ENCODE results near the gene MYOZ2.
A peak's percentile ranks its signal among the peaks of the same experiment; 100 is the strongest.

The MYOZ2 gene

DNA sequence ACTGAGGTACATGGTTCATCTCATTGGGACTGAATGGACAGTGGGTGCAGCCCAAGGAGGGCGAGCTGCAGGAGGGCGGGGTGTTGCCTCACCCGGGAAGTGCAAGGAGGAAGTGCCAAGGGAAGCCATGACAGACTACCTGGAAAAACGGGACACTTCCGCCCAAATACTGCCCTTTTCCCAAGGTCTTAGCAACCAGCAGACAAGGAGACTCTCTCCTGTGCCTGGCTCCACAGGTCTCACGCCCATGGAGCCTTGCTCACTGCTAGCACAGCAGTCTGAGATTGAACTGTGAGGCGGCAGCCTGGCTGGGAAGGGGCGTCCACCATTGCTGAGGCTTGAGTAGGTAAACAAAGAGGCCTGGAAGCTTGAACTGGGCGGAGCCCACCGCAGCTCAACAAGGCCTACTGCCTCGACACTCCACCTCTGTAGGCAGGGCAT lies 62.2 kb downstream of the MYOZ2 start:
- DNase-seq (ENCODE audit: low spot score) = no peak

DNA sequence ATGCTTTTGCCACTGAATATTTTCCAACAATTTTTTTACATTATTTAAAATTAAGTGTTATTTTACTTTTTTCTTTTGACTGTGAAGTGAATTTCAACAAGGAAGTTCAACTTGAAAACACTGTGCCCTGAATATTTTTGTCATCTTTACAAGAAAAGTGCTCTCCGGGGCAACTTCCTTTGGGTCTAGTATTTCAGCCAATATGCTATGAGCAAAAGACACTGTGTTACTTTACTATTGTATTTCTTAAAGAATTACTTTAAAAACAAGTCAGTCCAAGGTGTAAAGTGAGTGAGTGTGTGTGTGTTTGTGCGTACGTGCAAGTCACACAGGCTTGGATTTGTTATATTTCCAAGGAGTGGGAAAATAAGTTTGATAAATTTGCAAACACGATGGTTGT lies 69.3 kb downstream of the MYOZ2 start:
- peak; percentile 37 for DNase-seq (ENCODE audit: low spot score)

DNA sequence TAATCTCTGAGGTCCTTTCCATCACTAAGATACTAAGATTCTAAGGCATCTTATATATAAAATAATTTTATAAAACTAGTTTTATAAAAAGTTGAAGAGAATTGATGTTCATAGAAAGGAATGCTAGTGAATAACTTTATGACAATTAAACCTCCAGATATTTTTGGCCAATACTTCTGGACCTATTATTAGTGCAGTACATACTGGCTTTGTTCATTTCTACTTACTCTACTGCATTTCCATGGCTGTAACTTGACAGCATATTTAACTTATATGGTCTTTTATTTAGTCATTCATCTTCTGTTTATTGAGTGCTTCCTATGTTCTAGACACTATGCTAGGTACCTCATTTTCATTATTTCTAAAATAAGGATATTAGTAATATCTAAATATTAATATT lies 70.1 kb downstream of the MYOZ2 start:
- no peak for DNase-seq (ENCODE audit: low spot score)

DNA sequence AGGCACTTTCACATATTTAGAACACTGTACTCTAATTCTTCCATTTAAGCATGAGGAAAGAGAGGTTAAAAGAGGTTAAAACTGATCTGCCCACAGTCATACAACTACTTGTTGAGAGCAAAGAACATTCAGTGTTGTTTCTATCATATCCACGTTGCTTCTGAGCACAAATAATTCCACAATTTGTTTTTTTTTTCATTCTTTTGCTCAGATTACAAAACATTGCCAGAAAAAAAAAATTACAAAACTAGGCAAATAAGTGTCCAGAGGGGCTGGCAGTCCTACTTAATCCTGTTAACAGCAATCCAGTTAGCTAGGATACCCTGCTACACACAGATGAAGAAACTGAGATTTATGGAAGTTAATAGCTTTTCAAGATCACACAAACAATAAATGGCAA lies 70.5 kb downstream of the MYOZ2 start:
- DNase-seq (ENCODE audit: low spot score) = no peak

DNA sequence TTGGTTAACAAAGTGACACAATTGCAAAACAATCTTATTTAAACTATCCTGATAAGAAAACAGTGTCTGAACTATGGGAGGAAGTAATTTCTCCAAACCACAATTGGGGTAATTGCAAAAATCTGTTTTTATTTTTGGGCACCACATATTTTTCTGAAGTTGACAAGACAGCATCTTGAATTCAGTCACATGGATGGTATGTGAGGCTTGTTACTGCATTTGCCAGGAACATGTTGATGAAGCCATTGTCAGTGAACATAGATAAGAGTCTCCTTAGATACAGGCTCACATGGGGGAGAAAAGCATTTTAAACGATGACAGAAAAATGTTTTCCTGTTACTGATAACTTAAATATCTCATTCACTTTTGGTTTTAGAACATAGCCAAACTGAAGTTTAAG lies 71.4 kb downstream of the MYOZ2 start:
- DNase-seq (ENCODE audit: low spot score) = no peak

DNA sequence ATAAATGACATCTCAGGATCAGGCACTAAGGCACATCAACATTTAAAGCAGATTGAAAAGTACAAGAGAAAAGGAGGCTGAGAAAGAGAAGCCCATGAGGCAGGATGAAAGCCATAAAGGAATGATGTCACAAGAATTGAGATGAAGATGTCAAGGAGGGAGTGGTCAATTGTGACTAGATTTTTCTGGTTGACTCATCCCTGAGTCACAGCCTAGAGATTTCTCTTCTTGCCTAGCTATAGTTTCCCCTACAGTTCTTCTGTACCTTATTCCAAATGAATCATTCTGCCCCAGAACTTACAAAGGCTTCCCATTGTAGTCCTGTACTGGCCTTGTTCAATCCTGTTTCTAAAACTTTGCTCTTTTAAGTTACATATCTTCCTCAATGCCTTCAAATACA lies 73.4 kb downstream of the MYOZ2 start:
- peak; percentile 93 for DNase-seq (ENCODE audit: low spot score)

DNA sequence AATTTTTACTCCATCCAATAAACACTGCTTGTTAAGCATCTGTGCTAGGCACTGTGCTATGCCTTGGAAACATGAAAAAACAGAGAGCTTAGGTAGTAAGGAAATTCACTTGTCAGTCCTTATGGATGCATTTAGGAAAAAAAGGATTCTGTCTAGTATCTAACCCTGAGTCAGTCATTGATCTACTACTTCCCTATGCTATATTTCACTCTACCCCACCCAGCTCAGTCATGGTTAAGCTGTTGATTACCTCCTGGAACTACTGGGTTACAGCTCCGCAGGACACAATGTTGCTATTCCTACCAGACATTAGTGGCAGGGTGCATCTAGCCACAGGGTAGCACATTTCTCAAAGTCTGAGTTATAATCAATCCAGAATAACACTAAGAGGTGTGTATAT lies 74.0 kb downstream of the MYOZ2 start:
- DNase-seq (ENCODE audit: low spot score) = no peak

DNA sequence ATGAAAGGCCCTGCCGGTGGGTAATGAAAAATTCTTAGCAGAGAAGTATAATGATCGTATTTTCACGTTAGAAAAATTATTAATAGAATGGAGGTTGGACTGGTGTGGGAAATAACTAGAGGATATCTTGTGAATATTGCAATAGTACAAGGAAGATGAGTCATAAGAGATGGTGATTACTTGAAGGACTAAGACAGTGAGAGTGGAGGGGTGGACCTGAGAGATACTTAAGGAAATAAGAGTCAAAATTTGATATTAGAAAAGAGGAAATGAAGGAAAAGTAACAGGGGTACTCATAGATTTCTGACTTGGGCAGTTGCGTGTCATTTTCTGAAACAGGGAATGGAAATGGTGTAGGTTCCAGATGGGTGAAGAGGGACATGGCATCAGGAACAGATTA lies 75.1 kb downstream of the MYOZ2 start:
- peak; percentile 44 for DNase-seq (ENCODE audit: low spot score)

DNA sequence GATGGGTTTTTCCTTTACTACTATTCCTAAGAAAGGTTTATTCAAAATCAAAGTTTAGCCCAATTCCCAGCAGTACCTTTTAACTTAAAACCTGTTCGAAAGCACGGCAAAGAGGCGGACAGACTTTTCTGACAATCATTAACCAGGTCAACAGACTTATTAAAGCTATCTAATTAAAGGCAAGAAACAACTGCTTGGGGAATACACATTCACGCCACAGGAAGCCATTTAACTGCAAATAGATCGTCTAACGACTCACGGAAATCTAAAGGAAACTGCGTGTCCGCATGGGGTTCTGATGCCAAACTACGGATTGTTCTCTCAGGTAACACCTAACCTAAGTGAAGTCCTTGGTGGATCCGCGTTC lies 76.2 kb downstream of the MYOZ2 start:
- DNase-seq (ENCODE audit: low spot score) = no peak

DNA sequence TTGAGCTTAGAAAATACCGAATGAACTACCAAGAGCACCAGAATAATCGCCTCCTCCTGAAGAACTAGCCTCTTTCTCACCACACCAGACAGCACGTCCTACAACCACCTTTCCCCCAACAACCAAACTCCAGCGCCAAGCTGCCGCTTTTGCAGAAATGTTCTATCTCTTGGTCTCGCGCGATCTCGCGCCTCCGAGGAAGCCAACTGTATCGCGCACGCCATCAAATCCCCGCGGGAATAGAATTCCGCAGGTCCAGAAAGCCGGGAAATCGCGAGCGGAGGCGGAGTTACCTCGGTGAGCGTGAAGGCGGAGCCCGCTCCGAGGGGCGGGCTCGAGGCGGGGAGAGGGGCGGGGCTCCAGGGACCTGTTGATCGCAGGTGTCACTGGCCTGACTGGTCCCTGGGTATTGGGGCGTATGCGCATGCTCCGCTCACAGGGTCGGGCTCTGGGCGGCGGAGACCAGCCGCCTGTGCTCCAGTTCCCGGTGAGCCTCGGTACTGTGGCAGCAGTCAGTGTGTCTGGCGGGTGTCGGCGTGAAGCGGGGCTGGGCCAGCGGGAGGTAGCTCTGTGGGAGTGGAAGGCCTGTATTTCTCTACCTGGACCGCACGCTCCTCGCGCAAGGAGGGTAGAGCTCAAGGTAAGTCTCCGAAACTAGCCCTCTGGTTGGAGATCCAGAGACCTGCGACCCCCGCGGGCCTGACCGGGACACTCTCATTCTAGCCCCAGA lies 76.8 kb downstream of the MYOZ2 start, which contains the start of gene USP53:
Gene USP53 (plus strand): TSS at position 480 of the 730 bp plus-strand sequence. CDS start 27,047 bp downstream, outside the sequence.
- peak; percentile 99 for DNase-seq (ENCODE audit: low spot score)

DNA sequence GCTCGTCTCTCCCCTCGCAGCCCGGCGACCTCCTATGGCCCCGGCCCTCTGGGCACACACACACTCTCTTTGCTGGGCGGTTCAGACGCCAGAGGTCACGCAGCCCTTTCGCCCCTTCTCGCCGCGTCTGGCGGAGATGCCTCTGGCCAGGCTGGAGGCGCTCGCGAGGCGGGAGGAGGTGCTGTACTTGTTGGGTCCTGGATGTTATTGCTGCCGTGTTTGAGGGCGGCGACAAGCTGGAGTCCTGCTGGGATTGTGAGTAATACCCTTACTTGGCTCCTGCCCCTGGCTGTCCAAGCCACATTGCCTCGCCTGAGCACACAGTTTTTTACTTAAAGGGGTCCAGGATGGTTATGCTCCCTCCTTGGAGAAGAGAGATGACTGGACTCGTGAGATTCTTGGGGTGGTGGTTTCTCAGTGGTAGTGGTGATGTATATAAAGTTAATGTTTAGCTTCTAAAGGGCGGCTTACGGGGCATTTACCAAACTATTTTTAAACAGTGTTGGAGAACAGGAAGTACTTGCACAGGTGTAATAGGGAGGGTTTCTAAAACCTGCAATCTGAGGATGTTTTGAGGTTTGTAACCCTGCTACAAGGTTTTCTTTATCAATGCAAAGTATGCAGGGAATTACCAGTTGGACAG lies 77.5 kb downstream of the MYOZ2 start:
- peak; percentile 96 for DNase-seq (ENCODE audit: low spot score)

DNA sequence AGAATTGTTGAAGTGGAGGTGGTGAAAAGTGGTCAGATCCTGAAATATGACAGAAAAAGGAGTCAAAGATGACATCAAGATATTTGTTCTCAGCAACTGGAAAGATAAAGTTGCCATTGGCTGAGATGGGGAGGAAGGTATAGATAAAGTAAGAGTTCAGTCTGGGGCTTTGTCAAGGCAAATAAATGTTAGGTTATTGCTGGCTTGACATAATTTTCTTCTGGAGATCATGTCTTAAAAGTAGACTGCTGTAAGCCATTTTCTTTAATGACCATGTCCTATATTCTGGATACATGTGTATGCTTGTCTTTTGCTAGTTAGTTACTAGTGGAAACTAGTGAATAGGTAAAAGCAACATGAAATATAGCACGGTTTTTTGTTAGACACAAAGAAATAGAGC lies 82.5 kb downstream of the MYOZ2 start:
- no peak for DNase-seq (ENCODE audit: low spot score)

DNA sequence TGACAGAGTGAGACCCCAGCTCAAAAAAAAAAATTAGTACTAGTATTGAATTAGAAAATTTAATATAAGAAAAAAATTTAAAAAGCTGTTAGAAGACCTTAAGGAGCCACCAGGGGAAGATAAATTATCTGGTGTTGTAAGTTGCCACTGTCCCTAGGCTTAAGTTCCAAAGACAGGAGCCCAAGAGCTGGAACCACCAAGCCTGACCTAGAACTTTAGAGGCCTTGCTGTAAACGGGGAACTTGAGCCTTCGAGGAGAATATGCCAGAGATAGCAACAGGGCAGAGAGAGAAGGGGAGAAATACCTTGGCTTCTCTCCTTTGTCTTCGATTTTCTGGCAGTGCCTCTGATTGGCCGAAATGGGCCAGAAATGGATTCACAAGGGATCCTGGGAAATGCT lies 85.8 kb downstream of the MYOZ2 start:
- DNase-seq (ENCODE audit: low spot score) = no peak

DNA sequence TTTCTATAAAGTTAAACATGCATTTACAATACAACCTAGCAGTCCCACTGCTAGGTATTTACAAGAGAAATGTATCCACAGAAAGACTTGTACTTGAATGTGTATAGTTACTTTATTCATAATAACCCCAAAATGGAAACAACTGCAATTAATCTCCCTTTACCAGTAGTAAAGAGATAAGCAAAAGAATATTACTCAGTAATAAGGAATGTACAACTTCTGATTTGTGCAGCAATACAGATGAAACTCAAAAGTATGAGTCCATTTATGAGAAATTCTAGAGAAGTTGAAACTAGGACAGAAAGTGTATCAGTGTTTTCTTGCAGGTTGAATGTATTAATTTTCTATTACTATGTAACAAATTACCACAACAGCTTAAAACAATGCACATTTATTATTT lies 92.1 kb downstream of the MYOZ2 start:
- DNase-seq (ENCODE audit: low spot score) = no peak

DNA sequence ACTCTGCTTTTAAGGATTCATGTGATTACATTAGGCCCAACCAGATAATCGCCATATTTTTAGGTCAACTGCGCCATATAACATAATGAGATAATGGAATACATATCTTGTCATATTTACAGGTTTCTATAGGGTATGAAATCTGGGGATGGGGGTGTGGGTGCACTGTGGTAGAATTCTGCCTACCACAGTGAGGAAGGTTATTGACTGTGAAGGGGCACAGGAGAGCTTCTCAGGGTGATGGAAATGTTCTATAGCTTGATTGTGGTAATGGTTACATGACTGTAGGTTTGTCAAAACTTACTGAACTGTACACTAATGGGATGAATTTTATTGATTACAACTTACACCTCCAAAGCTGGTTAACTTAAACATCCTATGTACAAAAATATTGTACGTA lies 92.8 kb downstream of the MYOZ2 start:
- DNase-seq (ENCODE audit: low spot score) = no peak

DNA sequence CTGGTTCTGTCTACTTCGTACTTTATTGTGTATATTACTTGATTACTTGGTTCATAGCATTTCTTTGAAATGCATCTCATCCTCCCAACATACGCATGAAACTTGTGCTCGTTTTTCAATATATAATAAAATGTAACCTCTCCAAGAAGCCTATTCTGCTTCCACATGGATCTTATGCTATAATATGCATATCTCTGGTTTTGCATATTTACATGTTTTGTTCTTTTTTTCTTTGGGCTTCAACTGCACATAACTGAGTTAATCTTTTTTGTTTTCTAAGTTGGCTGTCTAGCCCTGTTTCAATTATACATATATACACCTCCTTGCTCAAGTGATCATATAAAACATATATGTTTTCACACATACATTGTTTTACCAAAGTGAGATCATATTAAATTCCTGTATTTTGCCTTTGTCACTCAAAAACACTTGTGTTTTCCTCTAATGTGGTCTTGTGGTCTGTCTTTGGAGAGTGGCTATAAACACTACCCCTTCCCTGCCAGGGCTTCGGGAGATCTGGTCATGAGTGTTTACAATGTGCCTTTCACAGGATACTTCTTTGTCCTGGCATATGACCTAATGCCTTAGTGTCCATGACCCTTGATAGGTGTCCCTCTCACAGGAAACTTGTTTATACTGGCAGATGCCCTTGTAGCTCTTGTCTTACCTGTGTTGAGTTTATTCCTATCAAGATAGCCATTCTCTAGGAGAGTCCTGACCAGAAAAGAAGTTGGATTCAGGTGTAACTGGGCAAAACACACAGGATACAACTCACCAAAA lies 94.5 kb downstream of the MYOZ2 start:
- no peak for DNase-seq (ENCODE audit: low spot score)

DNA sequence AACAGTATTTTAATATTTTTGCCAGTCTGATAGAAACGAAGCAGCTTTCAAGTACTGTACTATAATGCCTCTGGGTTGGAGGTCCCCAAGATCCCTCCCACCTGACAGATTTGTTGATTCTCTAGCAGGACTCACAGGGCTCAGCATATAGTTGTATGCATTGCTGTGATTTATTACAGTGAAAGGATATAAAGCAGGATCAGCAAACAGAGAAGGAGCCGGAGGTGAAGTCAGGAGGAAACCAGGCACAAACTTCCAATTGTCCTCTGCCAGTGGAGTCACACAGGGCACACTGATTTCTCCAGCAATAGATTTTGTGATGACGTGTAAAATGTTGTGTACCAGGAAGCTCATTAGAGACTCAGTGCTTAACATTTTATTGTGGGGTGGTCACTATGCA lies 95.9 kb downstream of the MYOZ2 start:
- no peak for DNase-seq (ENCODE audit: low spot score)

DNA sequence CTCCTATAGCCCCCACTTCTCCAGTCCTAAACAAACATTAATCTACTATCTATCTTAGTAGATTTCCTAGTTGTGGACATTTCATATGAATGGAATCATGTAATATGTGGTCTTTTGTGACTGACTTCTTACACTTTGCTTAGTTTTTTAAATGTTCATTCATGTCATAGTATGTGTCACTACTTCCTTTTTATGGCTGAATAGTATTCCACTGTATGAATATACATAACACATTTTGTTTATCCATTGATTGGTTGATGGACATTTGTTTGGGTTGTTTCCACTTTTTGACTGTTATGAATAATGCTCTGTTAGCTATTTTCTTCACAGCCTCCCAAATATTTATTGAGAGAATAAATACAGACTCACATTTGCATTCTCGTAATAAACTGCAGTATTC lies 96.7 kb downstream of the MYOZ2 start:
- no peak for DNase-seq (ENCODE audit: low spot score)

DNA sequence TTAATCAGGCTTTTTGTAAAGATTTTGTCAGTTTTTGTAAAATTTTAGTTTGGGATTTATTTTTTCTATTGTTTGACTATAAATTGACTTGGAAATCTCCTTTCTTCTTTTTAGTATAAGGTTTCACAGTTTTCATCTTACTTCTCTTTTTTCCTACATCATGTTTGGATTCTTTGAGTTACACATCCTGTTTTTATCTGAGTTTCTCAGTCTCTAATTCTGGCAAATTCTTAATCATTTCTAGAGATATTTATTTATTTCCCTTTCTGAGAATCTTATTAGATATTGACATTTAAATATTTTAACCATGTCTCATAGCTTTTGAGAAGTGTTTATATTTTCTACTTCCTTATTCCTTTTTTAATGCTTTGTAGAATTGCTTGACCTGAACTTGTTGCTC lies 97.6 kb downstream of the MYOZ2 start:
- peak; percentile 20 for DNase-seq (ENCODE audit: low spot score)

DNA sequence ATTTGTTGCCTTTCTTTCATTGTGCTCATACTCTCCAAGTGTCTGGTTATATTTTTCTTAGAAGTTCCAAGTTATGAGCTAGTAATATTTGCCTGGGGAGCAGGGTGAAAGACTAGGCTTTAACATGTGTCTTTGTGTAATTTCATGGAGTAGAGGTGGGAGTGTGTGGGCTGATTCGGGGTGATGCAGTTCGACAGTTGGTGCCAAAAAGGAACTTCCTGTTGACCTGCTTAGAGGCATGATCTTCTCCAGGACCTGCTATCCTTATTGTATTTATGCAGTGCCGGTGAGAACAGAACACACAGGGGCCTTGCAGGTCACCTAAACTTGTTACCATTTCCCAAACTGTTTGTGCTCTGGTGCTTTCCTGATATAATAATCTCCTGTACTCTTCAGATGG lies 98.1 kb downstream of the MYOZ2 start:
- no peak for DNase-seq (ENCODE audit: low spot score)

DNA sequence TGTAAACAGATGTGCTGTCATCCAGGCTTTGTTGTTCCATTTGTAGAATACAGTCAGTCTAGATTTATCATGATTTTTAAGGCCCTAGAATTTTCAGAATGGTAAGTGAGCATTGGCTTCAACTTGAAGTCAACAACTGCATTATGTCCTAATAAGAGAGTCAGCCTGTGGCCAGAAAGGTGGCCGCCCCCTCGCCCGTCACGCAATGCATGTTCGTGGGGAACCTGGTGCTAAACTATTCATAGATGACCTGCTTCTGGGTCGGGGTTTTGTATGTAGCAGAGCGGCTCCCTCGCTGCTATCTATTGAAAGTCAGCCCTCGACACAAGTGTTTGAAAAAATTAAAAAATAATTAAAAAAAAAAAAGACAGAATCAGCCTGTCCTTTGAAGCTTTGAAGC lies 101.6 kb downstream of the MYOZ2 start:
- no peak for DNase-seq (ENCODE audit: low spot score)
